NCI-H1694 treated with DMSO at 0.1 percent for 48 hours (cell line): ENCODE data around the gene GLB1L.

ENCODE experiments used
- DNase-seq: peaks from one replicate; lab custom pipeline; 2025; lab: John Stamatoyannopoulos, UW

The GLB1L gene

GRCh38 chr2:219223831-219224610, 21.2 kb downstream of the GLB1L start:
- DNase-seq: no peak

GRCh38 chr2:219221957-219222518, 23.2 kb downstream of the GLB1L start:
- DNase-seq: peak; percentile 83

- no peak for DNase-seq
Measured at GRCh38 chr2:219220652-219221402, 24.4 kb downstream of the GLB1L start.

GRCh38 chr2:219219784-219220532, 25.3 kb downstream of the GLB1L start:
- DNase-seq: no peak

DNA sequence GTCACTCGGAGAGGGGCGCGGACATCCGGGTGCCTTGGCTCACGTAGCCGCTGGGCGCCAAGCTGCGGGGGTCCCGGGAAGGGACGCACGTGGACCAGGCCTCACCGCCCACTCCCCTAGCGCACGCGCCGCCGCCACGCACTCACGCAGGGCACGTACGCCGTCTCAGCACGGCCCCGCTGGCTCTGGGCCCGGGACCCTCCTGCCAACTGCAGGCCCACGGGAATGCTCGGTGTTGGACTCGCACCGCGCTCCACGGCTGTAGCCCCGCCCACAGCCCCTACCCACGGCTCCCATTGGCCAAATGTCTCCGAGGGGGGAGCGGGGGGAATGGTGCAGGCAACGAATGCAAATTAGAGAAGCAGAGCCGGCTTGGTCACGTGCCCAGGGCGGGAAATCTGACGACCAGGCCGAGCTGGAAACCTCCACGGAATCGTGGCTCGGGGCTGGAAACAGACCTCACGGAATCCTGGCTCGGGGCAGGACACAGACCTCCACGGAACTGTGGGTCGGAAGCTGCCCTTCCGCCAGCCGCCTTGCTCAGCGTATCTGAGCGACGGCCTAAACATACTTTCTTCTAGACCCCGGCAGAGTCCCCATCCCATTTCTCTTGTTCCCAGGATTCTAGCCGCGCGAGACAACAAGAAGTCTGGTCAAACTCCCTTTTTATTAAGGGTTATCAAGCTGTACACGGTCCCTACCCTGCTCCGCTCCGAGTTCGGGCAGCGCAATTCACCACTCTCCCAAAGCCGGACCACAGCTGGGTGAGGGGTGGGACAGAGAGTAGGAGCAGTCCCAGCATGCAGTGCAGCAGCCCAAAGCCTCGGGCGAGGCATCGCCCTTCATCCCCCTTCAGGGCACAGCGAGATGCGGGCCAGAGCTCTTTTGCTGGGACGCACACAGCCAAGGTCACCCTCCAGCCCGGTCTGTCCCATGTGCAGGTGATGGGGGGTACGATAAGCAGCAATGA, 26.2 kb downstream of the GLB1L start, which contains the start of gene ABCB6:
Gene ABCB6, minus strand, starts transcription at position 227 of the 970 bp plus-strand sequence. CDS start 285 bp downstream, outside the sequence.
- peak; percentile 88 for DNase-seq

DNA sequence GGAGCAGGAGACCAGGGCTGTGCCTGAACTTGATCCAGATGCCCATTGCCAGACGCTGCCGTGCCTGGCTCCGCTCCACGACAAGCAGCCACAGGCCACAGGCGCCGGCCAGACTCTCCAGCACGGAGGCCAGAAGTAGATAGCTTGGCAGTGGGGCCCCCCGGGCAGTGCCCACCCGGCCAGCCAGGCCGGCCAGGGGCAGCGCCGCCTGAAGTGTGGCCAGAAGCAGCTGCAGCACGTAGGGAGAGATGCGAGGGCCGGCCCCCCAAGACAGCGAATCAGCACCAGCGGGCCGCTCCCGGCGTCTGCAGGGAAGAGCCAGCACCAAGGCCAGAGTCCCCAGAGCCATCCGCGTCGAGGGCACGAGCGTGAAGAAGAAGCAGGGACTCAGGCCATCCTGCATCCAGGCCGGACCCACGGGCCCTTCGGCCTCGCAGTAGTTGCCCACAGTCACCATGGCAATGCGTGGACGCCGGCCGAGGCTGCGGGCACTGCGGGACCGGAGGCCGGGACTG, 27.0 kb downstream of the GLB1L start:
- DNase-seq: no peak

DNA sequence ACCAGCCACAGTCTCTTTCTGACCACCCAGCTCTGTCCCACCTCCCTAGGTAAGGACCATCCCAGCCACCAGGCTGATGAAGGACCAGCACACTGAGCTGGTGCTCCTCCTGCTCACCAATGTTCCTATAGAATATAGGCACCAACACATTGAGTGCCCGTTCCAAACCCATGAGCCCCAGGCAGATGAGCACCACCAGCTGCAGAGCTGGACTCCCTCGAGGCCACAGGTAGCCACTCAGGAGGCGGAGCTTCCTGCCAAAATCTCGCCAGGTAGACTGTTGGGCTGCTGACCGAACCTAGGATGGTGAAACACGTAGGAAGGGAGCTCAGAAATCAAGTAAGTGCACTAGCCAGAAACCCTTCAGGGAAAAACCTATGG, 28.7 kb downstream of the GLB1L start:
- no peak for DNase-seq

- no peak for DNase-seq
Measured at GRCh38 chr2:219215871-219216534, 29.2 kb downstream of the GLB1L start.

DNA sequence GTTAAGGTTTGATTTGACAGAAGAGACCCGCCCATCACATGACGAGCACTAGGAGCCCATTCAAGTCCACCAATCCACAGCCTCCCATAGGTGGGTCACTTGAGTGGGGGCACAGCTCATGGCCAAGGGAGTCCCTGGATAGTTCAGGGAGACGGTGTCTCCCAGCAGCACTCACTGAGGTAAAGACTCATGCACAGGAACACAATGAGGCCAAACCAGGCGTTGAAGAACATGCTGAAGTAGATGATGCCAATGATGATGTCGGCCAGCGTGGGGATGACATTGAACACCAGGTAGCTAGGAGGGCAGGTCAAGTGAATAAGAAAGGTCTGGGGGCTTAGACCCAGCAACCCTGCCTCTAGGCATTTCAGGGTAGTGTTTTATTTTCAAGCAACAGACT, 30.5 kb downstream of the GLB1L start:
- DNase-seq: no peak

- DNase-seq: no peak
Measured at GRCh38 chr2:219214141-219214540, 31.1 kb downstream of the GLB1L start.

GRCh38 chr2:219213486-219214071, 31.7 kb downstream of the GLB1L start:
- DNase-seq: no peak

GRCh38 chr2:219213026-219213415, 32.2 kb downstream of the GLB1L start:
- DNase-seq: no peak

GRCh38 chr2:219210886-219211362, 34.3 kb downstream of the GLB1L start:
- DNase-seq: no peak

DNA sequence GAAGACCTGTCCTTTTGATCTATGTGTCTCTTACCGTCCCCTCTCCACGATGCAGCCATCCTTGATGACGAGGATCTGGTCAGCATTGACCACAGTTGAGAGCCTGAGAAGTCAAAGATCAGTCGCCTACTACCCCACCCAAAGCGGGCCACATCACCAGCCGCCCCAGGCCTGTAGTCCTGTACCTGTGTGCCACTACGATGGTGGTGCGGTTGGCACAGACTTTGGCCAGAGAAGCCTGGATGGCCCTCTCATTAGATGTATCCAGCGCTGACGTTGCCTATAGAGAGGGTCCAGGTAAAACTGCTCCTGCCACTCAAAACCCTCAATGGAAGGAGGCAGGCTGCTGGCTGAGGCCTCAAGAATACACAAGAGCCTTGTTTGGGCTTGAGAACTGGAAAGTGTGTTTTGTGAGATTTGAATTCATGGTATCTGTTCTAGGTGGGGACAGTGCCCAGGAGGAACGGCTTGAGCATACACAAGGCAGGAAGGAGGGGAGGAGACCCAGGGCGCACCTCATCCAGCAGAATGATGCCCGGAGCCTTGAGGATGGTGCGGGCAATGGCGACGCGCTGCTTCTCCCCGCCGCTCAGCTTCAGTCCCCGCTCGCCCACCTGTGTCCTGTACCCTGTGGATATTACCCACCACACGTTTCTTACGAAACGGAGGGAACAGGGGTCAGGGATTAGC, 34.9 kb downstream of the GLB1L start:
- no peak for DNase-seq

- DNase-seq: no peak
Measured at GRCh38 chr2:219209236-219210195, 35.7 kb downstream of the GLB1L start.

GRCh38 chr2:219207884-219208740, 37.1 kb downstream of the GLB1L start:
- no peak for DNase-seq
